ENCODE data around the gene SLC13A3.

The SLC13A3 gene

GRCh38 chr20:46601603-46602122, 49.6 kb downstream of the SLC13A3 start:
- DNase-seq = no peak

- DNase-seq = no peak
Observed at GRCh38 chr20:46600286-46600752, 50.9 kb downstream of the SLC13A3 start.

- DNase-seq = no peak
Observed at GRCh38 chr20:46599227-46599987, 51.9 kb downstream of the SLC13A3 start.

GRCh38 chr20:46595933-46596332, 55.3 kb downstream of the SLC13A3 start:
- DNase-seq = no peak

GRCh38 chr20:46594725-46595124, 56.5 kb downstream of the SLC13A3 start:
- no peak for DNase-seq

- DNase-seq = no peak
Observed at GRCh38 chr20:46592580-46593362, 58.5 kb downstream of the SLC13A3 start.

- DNase-seq = no peak
Observed at GRCh38 chr20:46590443-46590842, 60.8 kb downstream of the SLC13A3 start.

- DNase-seq = no peak
Observed at GRCh38 chr20:46588532-46589511, 62.4 kb downstream of the SLC13A3 start.

GRCh38 chr20:46587986-46588385, 63.3 kb downstream of the SLC13A3 start:
- no peak for DNase-seq

- DNase-seq = no peak
Observed at GRCh38 chr20:46586724-46587123, 64.5 kb downstream of the SLC13A3 start.

- DNase-seq = no peak
Observed at GRCh38 chr20:46584508-46584907, 66.8 kb downstream of the SLC13A3 start.

- DNase-seq = no peak
Observed at GRCh38 chr20:46583411-46584214, 67.6 kb downstream of the SLC13A3 start.

- DNase-seq = no peak
Observed at GRCh38 chr20:46582648-46583047, 68.6 kb downstream of the SLC13A3 start.

GRCh38 chr20:46581391-46581790, 69.9 kb downstream of the SLC13A3 start:
- DNase-seq = no peak

- no peak for DNase-seq
Observed at GRCh38 chr20:46580613-46581205, 70.5 kb downstream of the SLC13A3 start.

- DNase-seq = no peak
Observed at GRCh38 chr20:46578745-46579144, 72.5 kb downstream of the SLC13A3 start.

GRCh38 chr20:46576774-46577395, 74.4 kb downstream of the SLC13A3 start:
- DNase-seq = no peak

- no peak for DNase-seq
Observed at GRCh38 chr20:46575937-46576461, 75.3 kb downstream of the SLC13A3 start.

- no peak for DNase-seq
Observed at GRCh38 chr20:46575394-46575793, 75.9 kb downstream of the SLC13A3 start.

- no peak for DNase-seq
Observed at GRCh38 chr20:46573788-46574584, 77.3 kb downstream of the SLC13A3 start.
